Breast epithelium (tissue), 3 donors: ENCODE data around the gene DSN1.

Experiments used
- CTCF ChIP-seq, 3 donors: fragments of 450-650 bp; IDR thresholded peaks; one replicate each; pipeline ENCODE4 v1.5.1; 2016 to 2017; ENCODE audit warnings: antibody characterized with exemption in 3 of 3, mild to moderate bottlenecking in 3 of 3, moderate library complexity in 3 of 3
- POLR2AphosphoS5 ChIP-seq, 3 donors: sonication (generic); formaldehyde crosslinking; IDR thresholded peaks; one replicate each; pipeline ENCODE4 v1.6.1; 2017; ENCODE audit warnings: antibody characterized with exemption in 3 of 3

- TF ChIP-seq POLR2AphosphoS5 (IDR thresholded peaks at IDR 0.05) (no peak), CTCF (IDR thresholded peaks at IDR 0.05) (no peak)
Observed at GRCh38 chr20:36820073-36820472, 46.5 kb upstream of the DSN1 start.
